DLD1 (cell line): ENCODE measurements around the gene MEGF6.

Source experiments
- in situ Hi-C: cut with HindIII; loops from 2 replicates; pipeline ENCODE4 v1.10.0; 2017; ENCODE audit warnings: low sequenced_read_pairs

MEGF6 gene

GRCh38 chr1:3530086-3530925 lies 81.0 kb downstream of the MEGF6 start:
- in situ Hi-C loops, result no loop called here

- in situ Hi-C loops, result no loop called here
These were observed 82.1 kb downstream of the MEGF6 start for GRCh38 chr1:3529099-3529729.

- in situ Hi-C loops, result no loop called here
These were observed 83.5 kb downstream of the MEGF6 start for GRCh38 chr1:3527774-3528173.

GRCh38 chr1:3525551-3526482 lies 85.5 kb downstream of the MEGF6 start:
- in situ Hi-C loops, result no loop called here

GRCh38 chr1:3524556-3525203 lies 86.6 kb downstream of the MEGF6 start:
- in situ Hi-C loops, result no loop called here

- in situ Hi-C loops, result no loop called here
These were observed 87.3 kb downstream of the MEGF6 start for GRCh38 chr1:3523980-3524379.

- in situ Hi-C loops, result no loop called here
These were observed 88.6 kb downstream of the MEGF6 start for GRCh38 chr1:3522564-3523265.

- in situ Hi-C loops, result no loop called here
These were observed 89.2 kb downstream of the MEGF6 start for GRCh38 chr1:3522112-3522511.

GRCh38 chr1:3521426-3521825 lies 89.9 kb downstream of the MEGF6 start:
- in situ Hi-C loops, result no loop called here

- in situ Hi-C loops, result no loop called here
These were observed 90.6 kb downstream of the MEGF6 start for GRCh38 chr1:3520419-3521378.

GRCh38 chr1:3519301-3519885 lies 91.9 kb downstream of the MEGF6 start:
- in situ Hi-C loops, result no loop called here

GRCh38 chr1:3518756-3519155 lies 92.6 kb downstream of the MEGF6 start:
- in situ Hi-C loops, result no loop called here

GRCh38 chr1:3518256-3518655 lies 93.1 kb downstream of the MEGF6 start:
- in situ Hi-C loops, result no loop called here

- in situ Hi-C loops, result no loop called here
These were observed 94.2 kb downstream of the MEGF6 start for GRCh38 chr1:3516911-3517675.

GRCh38 chr1:3516481-3516869 lies 94.8 kb downstream of the MEGF6 start:
- in situ Hi-C loops, result no loop called here

GRCh38 chr1:3515774-3516480 lies 95.4 kb downstream of the MEGF6 start:
- in situ Hi-C loops, result no loop called here

- in situ Hi-C loops, result no loop called here
These were observed 96.0 kb downstream of the MEGF6 start for GRCh38 chr1:3515272-3515671.
